ENCODE measurements around the gene PRDM7.
"Not testable (repeated sequence)": the region's sequence is repeated elsewhere in the genome, so short reads cannot be mapped to it uniquely, and the experiment has no call there.

The PRDM7 gene

DNA sequence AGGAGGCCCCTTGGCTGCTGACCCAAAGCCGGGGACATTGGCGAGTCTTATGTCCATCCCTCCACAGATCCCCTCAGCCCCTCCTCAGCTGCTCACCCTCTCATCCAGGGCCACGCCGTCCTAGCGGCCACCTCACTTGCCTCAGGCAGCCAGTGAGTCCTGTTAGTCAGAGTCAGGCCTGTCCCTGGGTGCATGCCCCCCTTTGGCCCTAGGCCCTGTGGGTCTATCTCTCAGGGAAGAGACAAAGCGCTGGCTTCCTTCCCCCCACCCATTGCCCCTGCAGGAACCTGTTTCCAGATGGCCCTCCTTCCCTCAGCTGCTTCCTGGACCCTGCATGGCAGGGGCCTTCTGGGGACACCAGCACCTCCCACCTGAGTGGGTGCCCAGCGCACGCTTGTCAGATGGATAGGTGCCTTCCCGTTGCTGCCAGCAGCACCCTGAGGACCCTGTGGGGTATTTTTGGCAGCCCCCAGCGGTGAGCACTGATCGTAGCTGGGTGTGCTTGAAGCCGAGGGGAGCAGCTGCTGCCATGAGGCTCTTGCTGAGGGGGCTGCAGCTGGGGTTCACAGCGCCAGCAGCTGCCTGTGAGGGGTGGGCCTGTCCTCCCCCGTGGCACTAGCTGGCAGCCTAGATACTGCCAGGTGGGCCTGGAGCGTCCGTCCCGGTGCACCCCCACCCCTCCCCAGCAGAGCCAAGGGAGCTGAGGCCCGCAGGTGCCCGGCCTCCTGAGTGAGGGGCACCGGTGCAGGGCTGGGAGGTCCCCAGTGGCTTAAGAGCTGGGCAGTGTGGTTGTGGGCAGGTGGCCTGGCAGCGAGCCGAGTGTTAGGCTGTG, 66.2 kb downstream of the PRDM7 start:
- H3K9me3 ChIP-seq (ENCODE audit: control insufficient read depth, insufficient read depth, low read depth, low read length), result no peaks in the 10 kb centered on the region
- H3K27ac ChIP-seq (ENCODE audit: low read depth, low read length), result no peak overlapping the region
- peaks cover 37% of the 10 kb centered on the region for H3K36me3 ChIP-seq (ENCODE audit: control insufficient read depth, insufficient read depth, low read length)

DNA sequence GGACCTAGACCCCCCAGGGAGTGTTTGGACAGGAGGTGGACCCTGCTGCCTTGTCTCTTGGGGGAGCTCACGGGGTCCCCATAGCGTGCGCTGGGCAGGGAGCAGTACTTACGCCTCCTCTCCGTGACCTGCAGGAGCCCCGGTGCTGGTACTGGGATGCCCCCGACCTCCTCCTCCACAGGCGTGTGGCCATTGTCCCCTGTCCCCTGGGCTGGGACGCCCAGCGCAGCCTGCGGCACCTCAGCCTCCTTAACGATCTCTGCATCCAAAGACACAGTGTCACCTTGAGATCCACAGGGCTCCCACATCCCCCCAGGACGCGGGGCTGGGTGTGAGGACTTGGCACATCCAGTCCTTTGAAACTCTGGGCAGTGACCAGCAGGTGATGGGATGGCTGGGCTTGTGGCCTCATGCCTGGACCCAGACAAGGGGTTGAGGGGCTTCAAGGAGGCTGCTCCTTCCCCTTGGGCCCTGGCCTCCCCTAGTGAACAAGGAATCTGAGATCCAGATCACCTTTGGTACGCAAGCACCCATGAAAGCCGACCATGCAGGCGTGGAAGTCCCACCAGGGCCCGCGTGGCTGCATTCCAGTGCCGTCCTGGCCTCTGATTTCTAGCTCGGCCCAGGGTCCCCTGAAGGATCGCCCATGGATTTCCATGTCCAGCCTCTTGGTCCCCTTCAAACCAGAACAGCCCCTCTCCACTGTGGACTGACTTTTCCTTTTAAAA, 67.8 kb downstream of the PRDM7 start:
- H3K4me3 ChIP-seq (ENCODE audit: low read depth, low read length), result no peak overlapping the region
- H3K36me3 ChIP-seq (ENCODE audit: control insufficient read depth, insufficient read depth, low read length), result peaks cover 36% of the 10 kb centered on the region
- H3K27ac ChIP-seq (ENCODE audit: low read depth, low read length), result no peak overlapping the region
- H3K27me3 ChIP-seq (ENCODE audit: control insufficient read depth, insufficient read depth, low read length), result no peaks in the 10 kb centered on the region
- H3K4me1 ChIP-seq (ENCODE audit: control insufficient read depth, insufficient read depth, low read length), result peaks cover 9% of the 10 kb centered on the region; the same call in 1 of the 2 replicates
- H3K9me3 ChIP-seq (ENCODE audit: control insufficient read depth, insufficient read depth, low read depth, low read length), result no peaks in the 10 kb centered on the region
- H3K9ac ChIP-seq (ENCODE audit: low read length), result no peak overlapping the region

More for the DNA sequence above, 66.2 kb downstream of the PRDM7 start:
- Histone ChIP-seq H3K4me1 (ENCODE audit: control insufficient read depth, insufficient read depth, low read length) (peaks cover 9% of the 10 kb centered on the region; the same call in 1 of the 2 replicates), H3K27me3 (ENCODE audit: control insufficient read depth, insufficient read depth, low read length) (no peaks in the 10 kb centered on the region), H3K9ac (ENCODE audit: low read length) (no peak overlapping the region), H3K4me3 (ENCODE audit: low read depth, low read length) (no peak overlapping the region)

DNA sequence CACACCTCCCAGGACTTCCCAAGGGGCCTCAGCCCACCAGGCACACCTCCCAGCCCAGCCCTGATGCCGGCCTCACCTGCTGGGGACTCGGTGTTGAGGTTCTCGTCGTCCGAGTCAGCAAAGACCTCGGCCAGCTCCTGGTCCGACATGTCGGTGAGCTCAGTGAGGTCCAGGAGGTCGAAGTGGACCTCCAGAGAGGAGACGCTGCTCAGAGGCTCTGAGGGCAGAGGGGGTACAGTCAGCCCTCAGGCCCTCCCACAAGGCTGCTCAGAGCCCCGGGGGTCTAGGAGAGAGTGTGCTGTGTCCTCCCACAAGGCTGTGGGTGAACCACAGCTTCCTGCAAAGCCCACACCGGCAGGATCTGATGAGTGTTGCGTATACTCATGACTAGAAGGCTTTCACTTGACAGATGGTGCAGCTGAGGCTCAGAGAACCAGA, 68.4 kb downstream of the PRDM7 start:
- H3K4me1 ChIP-seq (ENCODE audit: control insufficient read depth, insufficient read depth, low read length), result peaks cover 9% of the 10 kb centered on the region; the same call in 1 of the 2 replicates

DNA sequence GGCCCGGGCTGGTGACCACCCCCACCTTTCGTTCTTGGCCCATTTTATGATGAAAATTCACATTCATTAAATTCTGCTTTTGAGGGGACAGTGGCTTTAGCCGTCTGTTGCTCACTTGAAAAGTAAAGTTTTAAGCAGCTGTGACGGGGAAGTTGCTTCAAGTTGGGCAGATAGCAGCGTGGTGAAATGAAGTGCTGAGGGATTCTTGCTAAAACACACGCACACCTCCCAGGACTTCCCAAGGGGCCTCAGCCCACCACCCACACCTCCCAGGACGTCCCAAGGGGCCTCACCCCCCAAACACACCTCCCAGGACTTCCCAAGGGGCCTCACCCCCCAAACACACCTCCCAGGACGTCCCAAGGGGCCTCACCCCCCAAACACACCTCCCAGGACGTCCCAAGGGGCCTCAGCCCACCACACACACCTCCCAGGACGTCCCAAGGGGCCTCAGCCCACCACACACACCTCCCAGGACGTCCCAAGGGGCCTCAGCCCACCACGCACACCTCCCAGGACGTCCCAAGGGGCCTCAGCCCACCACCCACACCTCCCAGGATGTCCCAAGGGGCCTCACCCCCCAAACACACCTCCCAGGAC, 69.4 kb downstream of the PRDM7 start:
- not testable (repeated sequence) for H3K27ac ChIP-seq (ENCODE audit: low read depth, low read length); H3K4me1 ChIP-seq (ENCODE audit: control insufficient read depth, insufficient read depth, low read length); H3K27me3 ChIP-seq (ENCODE audit: control insufficient read depth, insufficient read depth, low read length); H3K9me3 ChIP-seq (ENCODE audit: control insufficient read depth, insufficient read depth, low read depth, low read length); H3K9ac ChIP-seq (ENCODE audit: low read length); H3K4me3 ChIP-seq (ENCODE audit: low read depth, low read length)
- peaks cover 31% of the 10 kb centered on the region for H3K36me3 ChIP-seq (ENCODE audit: control insufficient read depth, insufficient read depth, low read length)

More for the DNA sequence above, 68.4 kb downstream of the PRDM7 start:
- H3K36me3 ChIP-seq (ENCODE audit: control insufficient read depth, insufficient read depth, low read length), result peaks cover 36% of the 10 kb centered on the region
- no peak overlapping the region for H3K27ac ChIP-seq (ENCODE audit: low read depth, low read length)
- no peaks in the 10 kb centered on the region for H3K27me3 ChIP-seq (ENCODE audit: control insufficient read depth, insufficient read depth, low read length)
- H3K4me3 ChIP-seq (ENCODE audit: low read depth, low read length), result no peak overlapping the region
- no peak overlapping the region for H3K9ac ChIP-seq (ENCODE audit: low read length)
- H3K9me3 ChIP-seq (ENCODE audit: control insufficient read depth, insufficient read depth, low read depth, low read length), result no peaks in the 10 kb centered on the region

DNA sequence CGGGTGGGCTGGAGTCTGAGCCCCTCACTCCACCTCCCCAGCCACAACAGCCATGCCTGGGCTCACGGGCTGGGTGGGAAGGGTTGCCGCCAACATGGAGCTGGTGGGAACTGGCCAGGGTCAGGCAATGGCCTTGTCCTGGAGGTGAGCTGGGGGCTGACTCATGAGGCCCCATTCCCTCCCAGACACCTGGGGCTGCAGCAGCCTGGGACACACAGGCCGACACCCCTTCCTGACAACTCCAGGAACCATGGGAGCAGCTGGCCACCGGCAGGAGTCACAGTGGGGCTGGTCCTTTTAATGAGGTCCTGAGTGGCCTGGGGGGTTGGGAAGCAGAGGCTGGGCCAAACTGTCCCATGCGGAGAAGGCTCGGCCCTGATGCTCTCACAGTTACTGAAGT, 70.1 kb downstream of the PRDM7 start:
- peaks cover 29% of the 10 kb centered on the region for H3K36me3 ChIP-seq (ENCODE audit: control insufficient read depth, insufficient read depth, low read length)
- no peaks in the 10 kb centered on the region for H3K9me3 ChIP-seq (ENCODE audit: control insufficient read depth, insufficient read depth, low read depth, low read length)
- no peaks in the 10 kb centered on the region for H3K27me3 ChIP-seq (ENCODE audit: control insufficient read depth, insufficient read depth, low read length)

More for the DNA sequence above, 70.1 kb downstream of the PRDM7 start:
- no peak overlapping the region for H3K27ac ChIP-seq (ENCODE audit: low read depth, low read length)
- peaks cover 8% of the 10 kb centered on the region; the same call in 1 of the 2 replicates for H3K4me1 ChIP-seq (ENCODE audit: control insufficient read depth, insufficient read depth, low read length)
- no peak overlapping the region for H3K4me3 ChIP-seq (ENCODE audit: low read depth, low read length)
- no peak overlapping the region for H3K9ac ChIP-seq (ENCODE audit: low read length)
